ENCODE results near the gene RRP1. TPM values are rescaled to one million over a fixed set of nuclear protein-coding genes. Genes with fewer than 3 reads are reported as not detected.

RRP1 gene
- total RNA-seq, 1 experiment from 2014 or later = 76.4 TPM

GRCh38 chr21:43799301-43799840 is 10.0 kb downstream of the RRP1 start:
- DNase-seq = no peak
- H3K36me3 ChIP-seq (ENCODE audit: low read depth, low read length) = peaks cover 85% of the 10 kb centered on the region
- no peaks in the 10 kb centered on the region for H3K27me3 ChIP-seq (ENCODE audit: low read length)
- no peaks in the 10 kb centered on the region for H3F3A ChIP-seq (ENCODE audit: low read length, unreplicated experiment)
- no peak overlapping the region for H3K4me3 ChIP-seq (ENCODE audit: low read length)
- intact Hi-C loops (cut with micrococcal nuclease) = no loop called here
- ATAC-seq = no peak
- no peak for TF ChIP-seq EZH2phosphoT487 (IDR thresholded peaks at IDR 0.05; ENCODE audit: borderline replicate concordance, low read length)
- TF ChIP-seq EZH2 (IDR thresholded peaks at IDR 0.05; ENCODE audit: low read length, unreplicated experiment) = no peak
- TF ChIP-seq, protein P1, sequence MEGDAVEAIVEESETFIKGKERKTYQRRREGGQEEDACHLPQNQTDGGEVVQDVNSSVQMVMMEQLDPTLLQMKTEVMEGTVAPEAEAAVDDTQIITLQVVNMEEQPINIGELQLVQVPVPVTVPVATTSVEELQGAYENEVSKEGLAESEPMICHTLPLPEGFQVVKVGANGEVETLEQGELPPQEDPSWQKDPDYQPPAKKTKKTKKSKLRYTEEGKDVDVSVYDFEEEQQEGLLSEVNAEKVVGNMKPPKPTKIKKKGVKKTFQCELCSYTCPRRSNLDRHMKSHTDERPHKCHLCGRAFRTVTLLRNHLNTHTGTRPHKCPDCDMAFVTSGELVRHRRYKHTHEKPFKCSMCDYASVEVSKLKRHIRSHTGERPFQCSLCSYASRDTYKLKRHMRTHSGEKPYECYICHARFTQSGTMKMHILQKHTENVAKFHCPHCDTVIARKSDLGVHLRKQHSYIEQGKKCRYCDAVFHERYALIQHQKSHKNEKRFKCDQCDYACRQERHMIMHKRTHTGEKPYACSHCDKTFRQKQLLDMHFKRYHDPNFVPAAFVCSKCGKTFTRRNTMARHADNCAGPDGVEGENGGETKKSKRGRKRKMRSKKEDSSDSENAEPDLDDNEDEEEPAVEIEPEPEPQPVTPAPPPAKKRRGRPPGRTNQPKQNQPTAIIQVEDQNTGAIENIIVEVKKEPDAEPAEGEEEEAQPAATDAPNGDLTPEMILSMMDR (conservative IDR thresholded peaks at IDR 0.05; ENCODE audit: low read depth, low read length) = no peak
- no peak overlapping the region for H2AFZ ChIP-seq (ENCODE audit: low read length)
- peaks cover 20% of the 10 kb centered on the region; the same call in 1 of the 2 replicates for H3K79me2 ChIP-seq (ENCODE audit: low read length)
- no peaks in the 10 kb centered on the region for H3K4me1 ChIP-seq (ENCODE audit: insufficient read depth, low read length)
- peaks cover 15% of the 10 kb centered on the region; the same call in 1 of the 2 replicates for H4K20me1 ChIP-seq (ENCODE audit: low read length)
- no TSS peak for BruUV-seq (replicated peaks)
- ChIA-PET CTCF (no interaction called here), POLR2A (ENCODE audit: unreplicated experiment) (no interaction called here)
- no peak overlapping the region for H3K4me2 ChIP-seq (ENCODE audit: low read length)
- H3K27ac ChIP-seq (ENCODE audit: low read length) = no peak overlapping the region
- no peaks in the 10 kb centered on the region for H3K9me3 ChIP-seq (ENCODE audit: low read length)
- H3K9me2 ChIP-seq (replicated peaks; ENCODE audit: low read length) = no peaks in the 10 kb centered on the region
- no peak overlapping the region for H3K9ac ChIP-seq (ENCODE audit: low read length)

GRCh38 chr21:43800124-43800523 is 10.7 kb downstream of the RRP1 start:
- Histone ChIP-seq H3K9ac (ENCODE audit: low read length) (no peak overlapping the region), H3K4me3 (ENCODE audit: low read length) (no peak overlapping the region), H3K4me1 (ENCODE audit: insufficient read depth, low read length) (no peaks in the 10 kb centered on the region), H3K9me2 (replicated peaks; ENCODE audit: low read length) (no peaks in the 10 kb centered on the region), H3K36me3 (ENCODE audit: low read depth, low read length) (peaks cover 79% of the 10 kb centered on the region), H3K4me2 (ENCODE audit: low read length) (no peak overlapping the region), H3K79me2 (ENCODE audit: low read length) (peaks cover 12% of the 10 kb centered on the region; the same call in 1 of the 2 replicates), H3K27ac (ENCODE audit: low read length) (no peak overlapping the region), H3K9me3 (ENCODE audit: low read length) (no peaks in the 10 kb centered on the region), H4K20me1 (ENCODE audit: low read length) (peaks cover 11% of the 10 kb centered on the region; the same call in 1 of the 2 replicates), H3K27me3 (ENCODE audit: low read length) (no peaks in the 10 kb centered on the region), H3F3A (ENCODE audit: low read length, unreplicated experiment) (no peaks in the 10 kb centered on the region), H2AFZ (ENCODE audit: low read length) (no peak overlapping the region)
- intact Hi-C loops (cut with micrococcal nuclease) = no loop called here
- TF ChIP-seq EZH2phosphoT487 (IDR thresholded peaks at IDR 0.05; ENCODE audit: borderline replicate concordance, low read length) (no peak), EZH2 (IDR thresholded peaks at IDR 0.05; ENCODE audit: low read length, unreplicated experiment) (no peak)
- POLR2A ChIA-PET (ENCODE audit: unreplicated experiment) = no interaction called here
- DNase-seq = no peak
- BruUV-seq (replicated peaks) = no TSS peak
- ATAC-seq = no peak
- CTCF ChIA-PET = no interaction called here

DNA sequence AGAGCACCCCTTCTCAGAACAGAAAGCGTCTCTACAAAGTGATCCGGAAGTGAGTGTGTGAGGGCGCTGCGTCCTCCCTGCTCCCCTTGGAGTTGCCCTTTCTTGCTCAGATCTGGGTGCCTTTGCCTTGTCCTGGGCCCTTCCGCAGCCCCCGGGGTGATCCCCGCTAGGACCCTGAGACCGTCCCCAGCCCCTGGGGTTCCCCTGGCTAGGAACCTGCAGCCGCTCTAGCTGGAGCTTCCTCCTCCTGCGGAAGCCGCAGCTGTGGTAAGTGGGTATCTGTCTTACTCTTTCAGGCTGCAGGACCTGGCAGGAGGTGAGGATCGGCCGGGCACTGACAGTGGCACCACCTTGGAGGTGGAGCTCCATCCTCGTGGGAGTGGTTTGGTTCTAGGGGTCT is 11.2 kb downstream of the RRP1 start:
- DNase-seq (no peak), ATAC-seq (no peak)
- ChIA-PET CTCF (no interaction called here), POLR2A (ENCODE audit: unreplicated experiment) (no interaction called here)
- no peak overlapping the region for H3K4me3 ChIP-seq (ENCODE audit: low read length)
- no peak overlapping the region for H3K27ac ChIP-seq (ENCODE audit: low read length)
- peaks cover 74% of the 10 kb centered on the region for H3K36me3 ChIP-seq (ENCODE audit: low read depth, low read length)
- H3K79me2 ChIP-seq (ENCODE audit: low read length) = peaks cover 8% of the 10 kb centered on the region; the same call in 1 of the 2 replicates
- intact Hi-C loops (cut with micrococcal nuclease) = no loop called here
- no peaks in the 10 kb centered on the region for H3K9me2 ChIP-seq (replicated peaks; ENCODE audit: low read length)
- H3K4me1 ChIP-seq (ENCODE audit: insufficient read depth, low read length) = no peaks in the 10 kb centered on the region
- no peaks in the 10 kb centered on the region for H3F3A ChIP-seq (ENCODE audit: low read length, unreplicated experiment)
- no peak for TF ChIP-seq EZH2 (IDR thresholded peaks at IDR 0.05; ENCODE audit: low read length, unreplicated experiment)
- TF ChIP-seq EZH2phosphoT487 (IDR thresholded peaks at IDR 0.05; ENCODE audit: borderline replicate concordance, low read length) = no peak
- TF ChIP-seq, protein P1 (conservative IDR thresholded peaks at IDR 0.05; ENCODE audit: low read depth, low read length) = no peak
- H3K9ac ChIP-seq (ENCODE audit: low read length) = no peak overlapping the region
- no TSS peak for BruUV-seq (replicated peaks)
- H3K9me3 ChIP-seq (ENCODE audit: low read length) = no peaks in the 10 kb centered on the region
- no peaks in the 10 kb centered on the region for H3K27me3 ChIP-seq (ENCODE audit: low read length)
- H4K20me1 ChIP-seq (ENCODE audit: low read length) = 0 out of 2 replicates have a peak, but pooled peaks cover 7% of the 10 kb centered on the region
- H2AFZ ChIP-seq (ENCODE audit: low read length) = no peak overlapping the region
- no peak overlapping the region for H3K4me2 ChIP-seq (ENCODE audit: low read length)
